Measurements from ENCODE around the gene ARL15. TPM values are rescaled to one million over a fixed set of nuclear protein-coding genes. Genes with fewer than 3 reads are reported as not detected.

ARL15 gene
- total RNA-seq, 1 experiment from 2014 or later = 13.0 TPM

DNA sequence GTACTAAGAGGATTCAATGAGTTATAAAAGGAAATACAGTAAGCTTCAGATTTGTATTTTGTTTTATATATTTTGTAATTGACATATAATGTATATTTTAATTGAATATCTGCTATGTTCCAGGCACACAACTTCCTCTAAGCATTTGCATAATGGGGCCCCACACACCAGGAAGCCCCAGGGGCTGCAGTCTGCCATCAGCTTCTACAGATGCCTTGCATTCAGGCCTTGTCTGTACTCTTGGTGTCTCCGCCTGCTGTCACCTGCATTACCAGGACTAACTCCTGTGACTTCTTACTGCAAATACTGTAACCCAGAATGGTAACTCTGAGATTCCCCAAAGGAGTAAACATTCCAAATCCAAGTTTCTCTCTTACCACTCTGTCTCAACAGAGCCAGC is 20.6 kb downstream of the ARL15 start:
- Mint-ChIP-seq H3K27me3 (ENCODE audit: low read depth) (no peaks in the 10 kb centered on the region), H3K27ac (no peak overlapping the region), H3K36me3 (ENCODE audit: insufficient read depth in 1 of 3, low read depth in 3 of 3) (no peaks in the 10 kb centered on the region), H3K9me3 (no peaks in the 10 kb centered on the region), H3K4me3 (no peak overlapping the region), H3K4me1 (peaks cover 28 to 29% of the 10 kb centered on the region in 2 experiments)
- no peak overlapping the region for H3K9ac ChIP-seq (ENCODE audit: extremely low read depth, insufficient read length, low read length)
- TF ChIP-seq, protein P1, sequence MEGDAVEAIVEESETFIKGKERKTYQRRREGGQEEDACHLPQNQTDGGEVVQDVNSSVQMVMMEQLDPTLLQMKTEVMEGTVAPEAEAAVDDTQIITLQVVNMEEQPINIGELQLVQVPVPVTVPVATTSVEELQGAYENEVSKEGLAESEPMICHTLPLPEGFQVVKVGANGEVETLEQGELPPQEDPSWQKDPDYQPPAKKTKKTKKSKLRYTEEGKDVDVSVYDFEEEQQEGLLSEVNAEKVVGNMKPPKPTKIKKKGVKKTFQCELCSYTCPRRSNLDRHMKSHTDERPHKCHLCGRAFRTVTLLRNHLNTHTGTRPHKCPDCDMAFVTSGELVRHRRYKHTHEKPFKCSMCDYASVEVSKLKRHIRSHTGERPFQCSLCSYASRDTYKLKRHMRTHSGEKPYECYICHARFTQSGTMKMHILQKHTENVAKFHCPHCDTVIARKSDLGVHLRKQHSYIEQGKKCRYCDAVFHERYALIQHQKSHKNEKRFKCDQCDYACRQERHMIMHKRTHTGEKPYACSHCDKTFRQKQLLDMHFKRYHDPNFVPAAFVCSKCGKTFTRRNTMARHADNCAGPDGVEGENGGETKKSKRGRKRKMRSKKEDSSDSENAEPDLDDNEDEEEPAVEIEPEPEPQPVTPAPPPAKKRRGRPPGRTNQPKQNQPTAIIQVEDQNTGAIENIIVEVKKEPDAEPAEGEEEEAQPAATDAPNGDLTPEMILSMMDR (conservative IDR thresholded peaks at IDR 0.05) = no peak
- no peak overlapping the region for H2AFZ ChIP-seq (ENCODE audit: low read length)
- H4K91ac ChIP-seq (ENCODE audit: insufficient read length, low read depth, low read length) = no peak overlapping the region
- no peak overlapping the region for H2BK20ac ChIP-seq (ENCODE audit: low read depth, low read length, poor library complexity, severe bottlenecking)
- WGBS (ENCODE audit: extremely low coverage, insufficient read length, low lambda C conversion rate) = no CpG with 5 or more reads among the region's 1 CpG
- H3K79me1 ChIP-seq (ENCODE audit: insufficient read depth, low read depth, low read length, poor library complexity, severe bottlenecking) = no peaks in the 10 kb centered on the region
- H3K27ac ChIP-seq (ENCODE audit: insufficient read length, low read depth, low read length) = no peak overlapping the region
- H3K23ac ChIP-seq (ENCODE audit: insufficient read length, low read depth, low read length) = no peak overlapping the region
- no peak overlapping the region for H4K5ac ChIP-seq (ENCODE audit: insufficient read length, low read depth, low read length)
- H3K9me3 ChIP-seq (ENCODE audit: control insufficient read depth, low read depth, low read length) = no peaks in the 10 kb centered on the region
- H4K20me1 ChIP-seq (ENCODE audit: control insufficient read depth, insufficient read depth, insufficient read length) = no peaks in the 10 kb centered on the region
- no peak overlapping the region for H2BK12ac ChIP-seq (ENCODE audit: insufficient read length, low read depth, low read length)
- no peak overlapping the region for H3K4ac ChIP-seq (ENCODE audit: low read depth, low read length)
- no peak for DNase-seq
- H2BK15ac ChIP-seq (ENCODE audit: low read depth, low read length) = no peak overlapping the region
- H3T11ph ChIP-seq (ENCODE audit: low read length) = no peak overlapping the region
- no peaks in the 10 kb centered on the region for H3K27me3 ChIP-seq (ENCODE audit: insufficient read depth, low read length)
- H4K8ac ChIP-seq (replicated peaks; ENCODE audit: insufficient read length, low read depth, low read length) = no peak overlapping the region
- no peak overlapping the region for H3K18ac ChIP-seq (ENCODE audit: insufficient read length, low read depth, low read length)
- H3K79me2 ChIP-seq (ENCODE audit: insufficient read depth, low read length) = no peaks in the 10 kb centered on the region
- H2AK5ac ChIP-seq (ENCODE audit: insufficient read length, low read length) = no peak overlapping the region
- H3K23me2 ChIP-seq (ENCODE audit: insufficient read length, low read depth, low read length, poor library complexity, severe bottlenecking) = no peaks in the 10 kb centered on the region
- no peak overlapping the region for H2BK5ac ChIP-seq (ENCODE audit: insufficient read length, low read length)
- H3K14ac ChIP-seq (ENCODE audit: insufficient read depth, low read length) = no peak overlapping the region
- no peak overlapping the region for H2BK120ac ChIP-seq (ENCODE audit: low read depth, low read length, poor library complexity, severe bottlenecking)
- no peak overlapping the region for H3K56ac ChIP-seq (ENCODE audit: insufficient read length, low read depth, low read length)
- H3K4me2 ChIP-seq (ENCODE audit: insufficient read depth, insufficient read length, low read length) = no peak overlapping the region
- no peaks in the 10 kb centered on the region; the same call in 1 of the 2 replicates for H3K4me1 ChIP-seq (ENCODE audit: insufficient read depth, low read length)
